ENCODE data around the gene PARD3B. TPM values are rescaled to one million over a fixed set of nuclear protein-coding genes. Genes with fewer than 3 reads are reported as not detected.

PARD3B gene
- total and polyA plus RNA-seq, 2 of the 8 experiments (the other 6 are each of a cell fraction or from before 2014, with no cell fraction given) = 1.2 to 5.7 TPM

DNA sequence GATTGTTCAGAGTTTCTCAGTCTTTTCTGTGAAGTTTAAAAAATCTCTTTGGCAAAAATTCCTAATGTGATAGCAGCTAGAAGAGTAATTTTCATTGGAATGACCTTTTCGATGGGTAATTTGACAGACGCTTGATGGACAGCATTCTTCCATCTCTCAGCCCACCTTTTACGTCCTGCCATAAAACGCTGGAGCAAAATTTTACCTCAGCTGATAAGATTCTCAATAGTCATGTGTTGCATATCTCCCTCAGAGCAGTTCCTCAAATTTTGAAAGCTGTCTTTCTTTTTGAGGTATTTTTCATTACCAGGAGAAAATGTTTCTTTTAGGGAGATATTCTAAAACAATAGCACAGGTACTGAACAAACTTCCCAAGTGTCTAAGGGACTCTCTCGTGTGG, 441.4 kb downstream of the PARD3B start:
- Histone ChIP-seq H2BK5ac (ENCODE audit: low read depth, low read length) (no peak overlapping the region), H4K91ac (replicated peaks; ENCODE audit: insufficient read length, low read length) (no peak overlapping the region), H4K5ac (ENCODE audit: insufficient read length, low read depth, low read length) (no peak overlapping the region), H3K23ac (ENCODE audit: insufficient read length) (no peak overlapping the region), H4K20me1 (replicated peaks in 1 of 2; ENCODE audit: control insufficient read depth in 1 of 2, insufficient read depth in 2 of 2, low read length in 2 of 2) (no peaks in the 10 kb centered on the region), H3K79me2 (ENCODE audit: control insufficient read depth in 1 of 2, insufficient read depth in 2 of 2, low read length in 2 of 2) (no peaks in the 10 kb centered on the region), H2BK120ac (replicated peaks; ENCODE audit: low read depth, low read length) (no peak overlapping the region), H3K4me2 (ENCODE audit: insufficient read depth in 1 of 2, low read depth in 2 of 2, low read length in 2 of 2) (no peak overlapping the region), H3K36me3 (ENCODE audit: control insufficient read depth in 2 of 4, insufficient read depth in 4 of 4, low read length in 3 of 4) (no peaks in the 10 kb centered on the region), H3K56ac (replicated peaks; ENCODE audit: insufficient read length, low read depth, low read length) (no peak overlapping the region), H3K14ac (ENCODE audit: insufficient read length) (no peak overlapping the region), H3K79me1 (ENCODE audit: low read depth, low read length) (no peaks in the 10 kb centered on the region), H3K27ac (ENCODE audit: low read depth, low read length) (no peak overlapping the region), H3K27me3 (replicated peaks in 1 of 4; ENCODE audit: control insufficient read depth in 3 of 4, extremely low read depth in 1 of 4, insufficient read depth in 3 of 4, low read length in 3 of 4) (no peaks in the 10 kb centered on the region), H2BK20ac (ENCODE audit: low read length) (no peak overlapping the region), H3K9ac (replicated peaks in 1 of 4; ENCODE audit: extremely low read depth in 1 of 4, low read depth in 3 of 4, low read length in 3 of 4) (no peak overlapping the region), H3K4me3 (ENCODE audit: extremely low read depth in 1 of 4, insufficient read depth in 2 of 4, low read depth in 3 of 4, low read length in 4 of 4) (no peak overlapping the region), H2AK5ac (ENCODE audit: low read depth, low read length) (no peak overlapping the region), H3K4me1 (replicated peaks in 1 of 4; ENCODE audit: control insufficient read depth in 3 of 4, insufficient read depth in 4 of 4, low read length in 3 of 4) (peaks cover 0 to 7% (median 3%) of the 10 kb centered on the region in 4 experiments; a peak in 4 of 7 replicates), H2AFZ (ENCODE audit: low read length) (no peak overlapping the region), H2BK12ac (ENCODE audit: low read depth, low read length) (no peak overlapping the region), H3K18ac (ENCODE audit: extremely low read depth, low read length) (no peak overlapping the region), H2BK15ac (ENCODE audit: low read length) (no peak overlapping the region), H3K9me3 (ENCODE audit: insufficient read depth in 2 of 2, low read depth in 1 of 2, low read length in 1 of 2) (no peaks in the 10 kb centered on the region), H3K23me2 (ENCODE audit: low read depth, low read length) (no peaks in the 10 kb centered on the region), H3K4ac (replicated peaks; ENCODE audit: insufficient read length, low read depth, low read length) (no peak overlapping the region), H4K8ac (ENCODE audit: extremely low read depth, insufficient read depth, low read length) (no peak overlapping the region)
- DNase-seq (ENCODE audit: low read depth in 1 of 2, low spot score in 2 of 2) = no peak
- FAIRE-seq = no peak
- ChIA-PET CTCF (ENCODE audit: partially characterized antibody) (no interaction called here), POLR2A (ENCODE audit: partially characterized antibody) (no interaction called here)
- 84% methylated on average over 5 of the region's 5 CpGs; no CpG with 5 or more reads in 1 of the 2 experiments for WGBS, 2 experiments (ENCODE audit: extremely low coverage in 1 of 2, insufficient coverage in 1 of 2, insufficient read length in 1 of 2, insufficient replicate concordance in 2 of 2, low coverage in 1 of 2, low lambda C conversion rate in 2 of 2, missing lambda C conversion rate in 1 of 2)
- TF ChIP-seq POLR2AphosphoS5 (IDR thresholded peaks at IDR 0.05; ENCODE audit: low read depth, low read length) = no peak

Measured in H1 (cell line).